Effector memory CD8-positive, alpha-beta T cell (primary cell): Measurements from ENCODE around the gene WNK2.

ENCODE experiments used
- ATAC-seq: fragments of 150-1000 bp; cut with Tn5 transposase; replicated peaks from 2 replicates; pipeline ENCODE4 v1.10.0; 2021; ENCODE audit warnings: mild to moderate bottlenecking, moderate library complexity
- DNase-seq, 3 experiments: peaks; one replicate each; pipeline ENCODE4 v3.0.0; 2021
- H3K27ac Mint-ChIP-seq, 2 donors: one replicate each; pipeline ENCODE4 v1.8.0; 2022; ENCODE audit warnings: mild to moderate bottlenecking in 2 of 2, mixed read lengths in 2 of 2, moderate library complexity in 2 of 2
- H3K27me3 Mint-ChIP-seq, 2 donors: one replicate each; pipeline ENCODE4 v1.8.0; 2022; ENCODE audit warnings: mixed read lengths in 2 of 2
- H3K36me3 Mint-ChIP-seq: one replicate; pipeline ENCODE4 v1.8.0; 2022; ENCODE audit warnings: mild to moderate bottlenecking, moderate library complexity, mixed read lengths; ENCODE audit not compliant: insufficient read depth
- H3K4me1 Mint-ChIP-seq, 2 donors: one replicate each; pipeline ENCODE4 v1.8.0; 2022; ENCODE audit warnings: low read depth in 2 of 2, mixed read lengths in 2 of 2
- H3K4me3 Mint-ChIP-seq, 2 donors: one replicate each; pipeline ENCODE4 v1.8.0; 2022; ENCODE audit warnings: mild to moderate bottlenecking in 2 of 2, mixed read lengths in 2 of 2, moderate library complexity in 2 of 2
- H3K9me3 Mint-ChIP-seq, 2 donors: one replicate each; pipeline ENCODE4 v1.8.0; 2022; ENCODE audit warnings: mixed read lengths in 2 of 2

WNK2 gene

DNA sequence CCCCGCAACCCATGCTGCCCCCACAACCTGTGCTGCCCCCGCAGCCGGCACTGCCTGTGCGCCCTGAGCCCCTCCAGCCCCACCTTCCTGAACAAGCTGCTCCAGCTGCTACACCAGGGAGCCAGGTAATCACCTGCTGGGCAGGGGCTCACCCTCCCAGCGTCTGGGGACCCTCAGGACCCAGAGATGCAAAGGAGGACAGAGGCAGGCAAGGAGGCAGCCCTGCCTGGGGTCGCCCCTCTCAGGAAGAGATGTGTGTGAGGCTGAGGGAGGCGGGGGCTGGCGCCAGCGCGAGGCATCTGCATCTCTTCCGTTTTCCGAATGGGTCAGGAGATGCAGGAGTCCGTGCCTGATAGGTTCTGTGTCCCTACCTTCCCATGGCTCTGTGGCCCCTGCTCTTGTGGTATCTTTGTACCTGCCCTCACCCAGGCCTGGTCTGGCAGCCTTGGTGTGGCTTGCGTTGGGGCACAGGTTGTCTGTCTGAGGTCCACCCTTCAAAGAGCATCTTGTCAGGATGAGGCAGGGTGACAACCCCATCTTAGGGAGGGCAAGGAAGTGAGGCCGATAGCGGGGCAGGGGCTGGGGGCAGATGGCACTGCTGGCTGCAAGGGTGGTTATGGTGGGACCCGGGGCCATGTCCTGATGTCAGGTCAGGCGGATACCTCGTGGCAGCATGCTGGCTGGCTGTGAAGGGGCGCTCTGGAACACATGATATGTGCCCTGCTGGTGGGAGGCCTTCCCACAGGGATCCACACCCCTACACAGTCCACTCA, 75.7 kb downstream of the WNK2 start:
- H3K36me3 Mint-ChIP-seq, result no peaks in the 10 kb centered on the region
- H3K27ac Mint-ChIP-seq, result no peak overlapping the region
- no peak for DNase-seq
- peaks cover 10 to 39% of the 10 kb centered on the region in 2 donors for H3K27me3 Mint-ChIP-seq
- H3K4me1 Mint-ChIP-seq, result no peaks in the 10 kb centered on the region
- H3K9me3 Mint-ChIP-seq, result no peaks in the 10 kb centered on the region
- H3K4me3 Mint-ChIP-seq, result no peak overlapping the region
- ATAC-seq, result no peak

DNA sequence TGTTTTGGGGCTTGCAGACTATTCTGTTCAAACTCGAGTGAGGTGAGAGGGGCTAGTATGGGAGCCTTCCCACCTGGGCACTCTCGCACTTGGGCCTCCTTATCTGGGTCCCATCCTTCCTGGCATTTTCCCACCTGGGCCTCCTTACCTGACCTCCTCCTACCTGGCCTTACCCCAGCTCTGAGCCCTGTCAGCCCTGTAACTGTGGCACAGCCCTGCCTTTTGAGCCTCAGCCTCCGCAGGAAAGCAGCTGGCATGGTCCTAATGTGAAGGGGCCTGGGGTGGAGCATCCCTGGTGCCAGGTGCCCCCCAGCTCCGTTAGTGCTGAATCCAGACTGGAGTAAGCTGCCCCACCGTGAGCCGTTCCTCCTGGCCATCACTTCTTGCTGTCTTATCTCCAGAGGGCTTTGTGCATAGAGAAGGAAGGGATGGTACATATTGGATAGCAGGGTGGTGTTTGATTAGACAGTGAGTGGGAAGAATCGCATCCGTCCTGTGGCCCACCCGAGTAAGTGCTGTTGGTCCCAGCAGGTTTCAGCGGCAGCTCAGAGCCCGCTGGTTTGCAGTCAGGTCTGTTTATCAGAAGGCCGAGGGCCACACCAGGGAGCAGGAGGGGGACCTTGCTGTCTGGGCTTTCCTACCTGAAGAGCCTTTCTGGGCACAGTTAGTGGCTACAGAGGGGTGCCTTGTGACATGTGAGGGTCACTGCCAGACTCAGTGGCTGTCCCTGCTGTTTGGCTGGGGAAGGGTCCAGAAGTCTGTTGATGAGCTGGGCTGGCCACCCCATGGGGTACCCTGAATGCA, 76.5 kb downstream of the WNK2 start:
- peaks cover 13 to 47% of the 10 kb centered on the region in 2 donors for H3K27me3 Mint-ChIP-seq
- H3K4me1 Mint-ChIP-seq, result no peaks in the 10 kb centered on the region
- H3K36me3 Mint-ChIP-seq, result no peaks in the 10 kb centered on the region
- DNase-seq, result no peak
- H3K4me3 Mint-ChIP-seq, result no peak overlapping the region
- H3K27ac Mint-ChIP-seq, result no peak overlapping the region
- no peak for ATAC-seq
- H3K9me3 Mint-ChIP-seq, result no peaks in the 10 kb centered on the region

- Mint-ChIP-seq H3K4me1 (no peaks in the 10 kb centered on the region), H3K36me3 (no peaks in the 10 kb centered on the region), H3K4me3 (no peak overlapping the region), H3K27ac (no peak overlapping the region), H3K9me3 (no peaks in the 10 kb centered on the region), H3K27me3 (peaks cover 13 to 53% of the 10 kb centered on the region in 2 donors)
- DNase-seq, result no peak
- no peak for ATAC-seq
Measured at GRCh38 chr9:93261281-93261680, 77.3 kb downstream of the WNK2 start.

GRCh38 chr9:93261735-93262523, 78.0 kb downstream of the WNK2 start:
- no peaks in the 10 kb centered on the region for H3K4me1 Mint-ChIP-seq
- no peaks in the 10 kb centered on the region for H3K36me3 Mint-ChIP-seq
- no peak for ATAC-seq
- no peak for DNase-seq
- H3K4me3 Mint-ChIP-seq, result no peak overlapping the region
- H3K9me3 Mint-ChIP-seq, result no peaks in the 10 kb centered on the region
- H3K27ac Mint-ChIP-seq, result no peak overlapping the region
- peaks cover 13 to 55% of the 10 kb centered on the region in 2 donors for H3K27me3 Mint-ChIP-seq

GRCh38 chr9:93262537-93263310, 78.8 kb downstream of the WNK2 start:
- H3K9me3 Mint-ChIP-seq, result no peaks in the 10 kb centered on the region
- H3K36me3 Mint-ChIP-seq, result no peaks in the 10 kb centered on the region
- no peak overlapping the region for H3K27ac Mint-ChIP-seq
- no peak for ATAC-seq
- no peak overlapping the region for H3K4me3 Mint-ChIP-seq
- H3K27me3 Mint-ChIP-seq, result peaks cover 18 to 63% of the 10 kb centered on the region in 2 donors
- peaks cover 2 to 3% of the 10 kb centered on the region in 2 donors for H3K4me1 Mint-ChIP-seq
- DNase-seq, result no peak

- DNase-seq (no peak), ATAC-seq (no peak)
- Mint-ChIP-seq H3K9me3 (no peaks in the 10 kb centered on the region), H3K36me3 (no peaks in the 10 kb centered on the region), H3K27ac (no peak overlapping the region), H3K4me3 (no peak overlapping the region), H3K27me3 (peaks cover 19 to 72% of the 10 kb centered on the region in 2 donors), H3K4me1 (peaks cover 4 to 5% of the 10 kb centered on the region in 2 donors)
Measured at GRCh38 chr9:93263334-93264229, 79.6 kb downstream of the WNK2 start.

DNA sequence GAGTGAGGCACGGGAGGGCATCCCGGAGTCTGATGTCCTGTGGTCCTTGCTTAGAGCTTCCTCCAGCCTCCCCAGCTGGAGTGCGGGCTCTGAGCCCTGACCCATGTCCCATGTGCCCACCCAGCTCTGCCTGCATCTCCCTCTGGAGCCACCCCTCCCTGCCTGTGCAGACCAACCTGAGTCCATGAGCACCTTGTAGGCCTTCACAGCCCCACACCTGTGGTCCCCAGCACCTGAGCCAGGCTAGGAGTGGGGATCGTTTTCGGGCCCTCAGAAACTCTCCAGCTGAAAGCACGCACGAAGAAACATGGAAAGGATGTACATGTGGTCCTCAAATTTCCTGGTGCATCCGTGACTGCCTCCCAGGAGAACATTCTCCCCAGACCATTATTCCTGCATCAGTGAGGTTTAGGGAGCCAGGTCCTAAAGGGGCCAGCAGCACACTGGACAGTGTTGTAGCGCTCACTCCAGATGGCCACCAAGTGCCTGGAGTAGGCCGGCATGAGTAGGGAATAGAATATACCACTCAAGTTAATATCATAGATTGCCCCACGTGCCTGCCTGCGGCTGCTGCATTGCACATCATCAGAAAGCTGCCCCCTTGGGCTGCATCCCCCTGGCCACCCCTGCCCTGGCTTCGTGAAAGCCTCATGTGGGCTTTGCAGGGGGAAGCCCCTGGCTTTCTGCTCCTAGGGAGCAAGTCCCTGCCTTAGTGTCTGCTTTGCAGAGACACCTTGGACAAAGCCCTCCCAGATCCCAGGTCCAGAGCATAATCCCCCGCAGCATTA, 80.6 kb downstream of the WNK2 start:
- DNase-seq (no peak), ATAC-seq (no peak)
- Mint-ChIP-seq H3K27me3 (peaks cover 19 to 77% of the 10 kb centered on the region in 2 donors), H3K9me3 (no peaks in the 10 kb centered on the region), H3K4me1 (peaks cover 8 to 9% of the 10 kb centered on the region in 2 donors), H3K4me3 (no peak overlapping the region), H3K27ac (no peak overlapping the region), H3K36me3 (no peaks in the 10 kb centered on the region)

DNA sequence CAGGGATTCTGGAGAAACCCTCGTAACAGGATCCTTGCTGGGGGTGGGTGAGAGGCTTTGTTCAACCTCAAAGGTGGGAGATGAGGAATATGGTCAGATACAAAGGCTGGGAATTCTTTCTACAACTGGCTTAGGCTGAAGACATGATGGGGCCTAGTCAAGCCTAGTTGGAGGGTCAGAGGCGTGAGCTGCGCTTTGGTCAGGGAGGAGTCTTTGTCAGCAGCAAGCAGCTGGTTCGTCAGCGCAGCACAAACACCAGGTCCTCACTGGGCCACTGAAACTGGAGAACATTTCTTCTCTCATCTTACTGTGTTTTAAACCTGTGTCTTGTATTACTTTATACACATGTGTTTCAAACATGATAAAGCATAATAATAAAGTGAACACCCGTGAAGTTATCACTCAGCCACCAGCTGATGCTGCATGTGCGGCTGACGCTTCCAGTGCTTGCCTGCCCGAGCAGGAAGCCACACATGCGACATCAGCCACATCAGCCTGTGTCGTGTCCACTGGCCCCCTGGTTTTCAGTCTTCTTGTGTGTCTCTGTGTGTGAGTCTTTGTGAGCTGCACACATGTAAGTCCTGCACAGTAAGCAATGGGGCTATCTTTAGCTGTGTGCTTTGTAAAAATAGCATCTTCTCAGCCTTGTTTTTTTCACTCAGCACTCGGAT, 81.5 kb downstream of the WNK2 start:
- Mint-ChIP-seq H3K27me3 (peaks cover 28 to 77% of the 10 kb centered on the region in 2 donors), H3K4me3 (no peak overlapping the region), H3K27ac (no peak overlapping the region), H3K9me3 (no peaks in the 10 kb centered on the region), H3K36me3 (no peaks in the 10 kb centered on the region), H3K4me1 (peaks cover 8 to 9% of the 10 kb centered on the region in 2 donors)
- no peak for ATAC-seq
- DNase-seq, result no peak

- Mint-ChIP-seq H3K9me3 (no peaks in the 10 kb centered on the region), H3K4me1 (peaks cover 8 to 9% of the 10 kb centered on the region in 2 donors), H3K27ac (no peak overlapping the region), H3K4me3 (no peak overlapping the region), H3K27me3 (peaks cover 33 to 79% of the 10 kb centered on the region in 2 donors), H3K36me3 (no peaks in the 10 kb centered on the region)
- ATAC-seq, result no peak
- DNase-seq, result no peak
Measured at GRCh38 chr9:93265972-93266371, 82.0 kb downstream of the WNK2 start.

GRCh38 chr9:93266521-93267001, 82.6 kb downstream of the WNK2 start:
- H3K36me3 Mint-ChIP-seq, result no peaks in the 10 kb centered on the region
- H3K4me3 Mint-ChIP-seq, result no peak overlapping the region
- no peaks in the 10 kb centered on the region for H3K9me3 Mint-ChIP-seq
- DNase-seq (no peak), ATAC-seq (no peak)
- H3K27me3 Mint-ChIP-seq, result peaks cover 39 to 84% of the 10 kb centered on the region in 2 donors
- H3K27ac Mint-ChIP-seq, result no peak overlapping the region
- H3K4me1 Mint-ChIP-seq, result peaks cover 8 to 9% of the 10 kb centered on the region in 2 donors

DNA sequence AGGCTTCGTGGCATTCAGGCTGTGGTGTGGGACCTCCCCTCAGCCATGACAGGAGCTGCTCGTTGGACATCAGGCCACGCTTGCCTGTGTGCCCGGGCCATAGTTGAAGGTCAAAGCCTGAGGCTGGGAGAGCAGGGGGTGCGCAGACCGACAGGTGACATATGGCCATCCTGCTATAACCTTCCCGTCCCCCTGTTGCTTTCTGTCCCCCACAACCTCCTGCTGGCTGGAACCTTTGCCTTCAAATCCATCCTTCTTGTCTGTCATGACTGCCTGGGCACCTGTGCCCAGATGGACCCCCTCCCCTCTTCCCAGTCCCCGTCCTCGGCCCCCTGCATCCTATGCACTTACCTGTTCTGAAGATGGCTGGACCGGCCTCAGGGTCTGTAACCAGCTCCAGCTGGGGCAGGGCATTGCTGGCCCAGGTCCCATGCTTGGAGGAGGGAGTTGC, 83.2 kb downstream of the WNK2 start:
- Mint-ChIP-seq H3K4me3 (no peak overlapping the region), H3K27ac (no peak overlapping the region), H3K9me3 (no peaks in the 10 kb centered on the region), H3K27me3 (peaks cover 45 to 84% of the 10 kb centered on the region in 2 donors), H3K4me1 (peaks cover 8 to 9% of the 10 kb centered on the region in 2 donors), H3K36me3 (no peaks in the 10 kb centered on the region)
- ATAC-seq (no peak), DNase-seq (no peak)
